NOMO-1 treated with DMSO at 0.1 percent for 48 hours (cell line): ENCODE data around the gene PIGX.
"Not testable (repeated sequence)": the region's sequence is repeated elsewhere in the genome, so short reads cannot be mapped to it uniquely, and the experiment has no call there.

Experiments used
- DNase-seq: peaks from one replicate; lab custom pipeline; 2025; ENCODE audit not compliant: unreplicated experiment; lab: John Stamatoyannopoulos, UW

Gene PIGX

GRCh38 chr3:196700801-196701200 is 11.4 kb upstream of the PIGX start:
- DNase-seq = peak; percentile 82

GRCh38 chr3:196706327-196706726 is 5.8 kb upstream of the PIGX start:
- no peak for DNase-seq

GRCh38 chr3:196706731-196707130 is 5.4 kb upstream of the PIGX start:
- DNase-seq = peak; percentile 80

- no peak for DNase-seq
Observed at GRCh38 chr3:196707566-196707965, 4.6 kb upstream of the PIGX start.

- no peak for DNase-seq
Observed at GRCh38 chr3:196708467-196708866, 3.7 kb upstream of the PIGX start.

- DNase-seq = peak; percentile 67
Observed at GRCh38 chr3:196712514-196713413, 587 bp downstream of the PIGX start.

GRCh38 chr3:196717162-196717561 is 5.0 kb downstream of the PIGX start:
- not testable (repeated sequence) for DNase-seq

- no peak for DNase-seq
Observed at GRCh38 chr3:196721097-196721496, 8.9 kb downstream of the PIGX start.

- DNase-seq = no peak
Observed at GRCh38 chr3:196726788-196727675, 14.9 kb downstream of the PIGX start.

- no peak for DNase-seq
Observed at GRCh38 chr3:196735751-196736150, 23.6 kb downstream of the PIGX start.

- no peak for DNase-seq
Observed at GRCh38 chr3:196736670-196737374, 24.6 kb downstream of the PIGX start.

GRCh38 chr3:196737655-196738054 is 25.5 kb downstream of the PIGX start:
- no peak for DNase-seq

GRCh38 chr3:196739671-196740480 is 27.7 kb downstream of the PIGX start, which contains the start of gene PAK2:
PAK2 (plus strand) TSS chr3:196739857; CDS start chr3:196782647, 42,790 bp downstream.
- DNase-seq = peak; percentile 98

- peak; percentile 60 for DNase-seq
Observed at GRCh38 chr3:196740481-196741248, 28.5 kb downstream of the PIGX start.

GRCh38 chr3:196741249-196741889 is 29.2 kb downstream of the PIGX start:
- DNase-seq = peak; percentile 49

GRCh38 chr3:196743569-196743968 is 31.4 kb downstream of the PIGX start:
- not testable (repeated sequence) for DNase-seq

GRCh38 chr3:196749125-196749524 is 36.9 kb downstream of the PIGX start:
- peak; percentile 62 for DNase-seq

GRCh38 chr3:196753201-196753600 is 41.0 kb downstream of the PIGX start:
- DNase-seq = no peak
